Adrenal gland (tissue), 5 donors: ENCODE measurements around the gene MYO9B.

Source experiments
- CTCF ChIP-seq, 6 experiments: fragments of 450-650 bp in 4 of 6; fragments of 200-600 bp in 2 of 6; sonication (generic) in 1 of 6; IDR thresholded peaks; 1 replicate in 5 of 6; 2 replicates in 1 of 6; pipeline versions ENCODE4 v1.5.1 to v1.8.0; 2016 to 2021; ENCODE audit warnings: antibody characterized with exemption in 6 of 6, mild to moderate bottlenecking in 2 of 6, moderate library complexity in 1 of 6
- POLR2A ChIP-seq, 2 donors: fragments of 450-650 bp; IDR thresholded peaks; one replicate each; pipeline ENCODE4 v1.6.1; 2017; ENCODE audit warnings: antibody characterized with exemption in 2 of 2, mild to moderate bottlenecking in 2 of 2, moderate library complexity in 1 of 2
- donor health status: DM: no; HTN: no; CAD: no.

- TF ChIP-seq CTCF (IDR thresholded peaks at IDR 0.05) (no peak), POLR2A (IDR thresholded peaks at IDR 0.05) (no peak)
Measured at GRCh38 chr19:17112700-17113099, 37.1 kb downstream of the MYO9B start.
